ENCODE data around the gene MPZ. TPM values are rescaled to one million over a fixed set of nuclear protein-coding genes. Genes with fewer than 3 reads are reported as not detected.

The MPZ gene
- total RNA-seq, 1 donor, result 2.6 TPM

DNA sequence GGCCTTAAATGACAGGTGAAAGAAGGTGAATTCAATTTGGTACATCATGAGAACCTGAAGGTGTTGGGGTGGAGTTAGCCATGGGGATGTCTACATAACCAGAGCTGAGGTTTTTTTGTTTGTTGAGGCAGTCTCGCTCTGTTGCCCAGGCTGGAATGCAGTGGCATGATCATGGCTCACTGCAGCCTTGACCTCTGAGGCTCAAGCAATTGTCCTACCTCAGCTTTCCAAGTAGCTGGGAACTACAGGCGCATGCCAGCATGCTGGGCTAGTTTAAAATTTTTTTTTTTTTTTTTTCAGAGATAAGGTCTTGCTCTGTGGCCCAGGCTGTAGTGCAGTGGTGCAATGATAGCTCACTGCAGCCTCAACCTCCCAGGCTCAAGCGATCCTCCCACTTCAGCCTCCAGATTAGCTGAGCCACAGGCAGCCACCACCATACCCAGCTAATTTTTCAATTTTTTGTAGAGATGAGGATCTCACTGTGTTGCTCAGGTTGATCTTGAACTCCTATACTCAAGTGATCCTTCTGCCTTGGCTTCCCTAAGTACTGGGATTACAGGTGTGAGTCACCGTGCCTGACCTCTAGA, 1.9 kb upstream of the MPZ start:
- no peak overlapping the region for H3K4me3 ChIP-seq (ENCODE audit: low read depth, low read length)
- TF ChIP-seq, protein P1, sequence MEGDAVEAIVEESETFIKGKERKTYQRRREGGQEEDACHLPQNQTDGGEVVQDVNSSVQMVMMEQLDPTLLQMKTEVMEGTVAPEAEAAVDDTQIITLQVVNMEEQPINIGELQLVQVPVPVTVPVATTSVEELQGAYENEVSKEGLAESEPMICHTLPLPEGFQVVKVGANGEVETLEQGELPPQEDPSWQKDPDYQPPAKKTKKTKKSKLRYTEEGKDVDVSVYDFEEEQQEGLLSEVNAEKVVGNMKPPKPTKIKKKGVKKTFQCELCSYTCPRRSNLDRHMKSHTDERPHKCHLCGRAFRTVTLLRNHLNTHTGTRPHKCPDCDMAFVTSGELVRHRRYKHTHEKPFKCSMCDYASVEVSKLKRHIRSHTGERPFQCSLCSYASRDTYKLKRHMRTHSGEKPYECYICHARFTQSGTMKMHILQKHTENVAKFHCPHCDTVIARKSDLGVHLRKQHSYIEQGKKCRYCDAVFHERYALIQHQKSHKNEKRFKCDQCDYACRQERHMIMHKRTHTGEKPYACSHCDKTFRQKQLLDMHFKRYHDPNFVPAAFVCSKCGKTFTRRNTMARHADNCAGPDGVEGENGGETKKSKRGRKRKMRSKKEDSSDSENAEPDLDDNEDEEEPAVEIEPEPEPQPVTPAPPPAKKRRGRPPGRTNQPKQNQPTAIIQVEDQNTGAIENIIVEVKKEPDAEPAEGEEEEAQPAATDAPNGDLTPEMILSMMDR (IDR thresholded peaks at IDR 0.05; ENCODE audit: insufficient read depth, low read depth, low read length), result no peak
- no peak for DNase-seq (ENCODE audit: low read depth)

DNA sequence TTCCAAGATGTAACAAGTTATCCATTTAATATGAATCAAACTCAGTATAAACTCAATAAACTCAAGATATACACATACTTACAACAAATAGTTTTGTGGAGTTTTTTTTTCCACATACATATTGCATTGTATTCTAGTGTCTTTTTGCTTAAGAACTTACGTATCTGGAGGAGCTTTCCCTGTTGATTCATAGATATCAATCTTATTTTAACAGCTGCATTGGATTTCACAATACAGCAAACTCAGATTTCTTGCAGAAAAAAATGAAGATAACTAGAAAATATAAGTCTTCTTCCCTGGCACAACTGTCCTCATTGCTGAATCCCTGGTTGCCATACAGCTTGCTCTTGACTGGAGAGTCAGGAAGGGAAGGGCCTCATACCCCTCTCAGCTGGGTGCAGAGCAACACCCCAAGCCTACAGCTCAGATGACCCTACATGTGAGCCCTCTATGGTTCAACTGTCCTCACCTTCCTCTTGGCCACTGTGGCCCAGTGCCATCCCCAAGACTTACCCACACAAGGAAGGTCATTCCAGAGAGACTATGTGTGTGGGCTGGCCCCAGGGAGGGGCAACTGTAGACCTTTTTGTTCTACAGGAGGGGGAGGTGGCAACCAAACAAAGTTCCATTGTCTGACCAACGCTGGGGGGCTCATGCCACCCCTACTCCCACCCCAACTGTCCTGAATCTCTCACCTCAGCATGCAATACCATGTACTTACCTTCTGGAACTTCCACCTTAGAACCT, 1.7 kb downstream of the MPZ start:
- peak; percentile 13 for DNase-seq (ENCODE audit: low read depth)
- H3K4me3 ChIP-seq (ENCODE audit: low read depth, low read length), result no peak overlapping the region
- TF ChIP-seq, protein P1 (IDR thresholded peaks at IDR 0.05; ENCODE audit: insufficient read depth, low read depth, low read length), result no peak

DNA sequence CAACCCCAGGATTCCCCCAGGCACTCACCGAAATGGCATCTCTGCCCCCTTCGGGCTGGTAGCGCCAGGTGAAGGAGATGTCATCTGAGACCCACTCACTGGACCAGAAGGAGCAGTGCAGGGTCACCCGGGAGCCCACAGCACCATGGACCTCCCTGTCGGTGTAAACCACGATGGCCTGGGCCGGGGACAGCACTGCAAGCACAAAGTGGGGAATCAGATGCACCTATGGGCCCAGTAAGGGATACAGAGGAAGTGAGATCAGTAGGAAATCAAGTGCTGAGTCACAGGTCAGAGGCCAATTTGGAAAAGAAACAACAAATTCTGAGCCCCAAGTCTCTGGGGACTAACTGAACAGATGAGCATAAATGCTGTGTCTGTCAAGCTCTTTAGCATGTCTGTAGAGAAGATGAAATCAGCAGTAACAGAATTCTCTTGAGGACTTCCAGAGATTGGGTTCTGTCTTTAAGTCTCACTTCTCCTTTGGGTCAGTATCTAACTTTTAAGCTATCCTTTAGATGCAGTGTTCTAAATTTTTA, 2.5 kb downstream of the MPZ start:
- no peak overlapping the region for H3K4me3 ChIP-seq (ENCODE audit: low read depth, low read length)
- peak; percentile 75 for DNase-seq (ENCODE audit: low read depth)
- TF ChIP-seq, protein P1 (IDR thresholded peaks at IDR 0.05; ENCODE audit: insufficient read depth, low read depth, low read length), result no peak

DNA sequence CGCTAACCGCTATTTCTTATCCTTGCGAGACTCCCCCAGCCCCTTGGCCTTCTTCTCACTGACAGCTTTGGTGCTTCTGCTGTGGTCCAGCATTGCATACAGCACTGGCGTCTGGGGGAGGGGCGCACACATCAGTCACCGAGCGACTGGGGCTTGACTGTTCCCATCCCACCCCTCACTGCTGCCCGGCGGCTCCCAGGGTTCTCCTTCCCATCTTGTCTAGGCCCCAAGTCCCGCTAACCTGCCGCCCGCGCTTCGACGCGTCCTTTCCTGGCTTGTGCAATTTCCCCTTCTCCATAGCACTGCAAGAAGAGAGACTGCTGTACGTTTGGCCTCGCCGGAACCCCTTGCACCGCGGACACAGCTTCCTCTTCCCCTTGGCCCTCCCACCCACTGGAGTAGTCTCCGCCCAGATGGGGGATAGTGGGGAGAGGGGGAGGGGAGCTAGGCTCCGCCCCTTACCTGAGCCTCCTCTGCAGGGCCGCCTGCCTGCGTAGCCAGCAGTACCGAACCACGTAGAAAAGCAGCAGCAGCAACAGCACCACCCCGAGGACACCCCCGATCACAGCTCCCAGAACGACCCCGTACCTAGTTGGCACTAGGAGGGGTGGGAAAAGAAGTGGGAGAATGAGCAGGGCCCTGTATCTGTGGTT, 3.8 kb downstream of the MPZ start:
- DNase-seq (ENCODE audit: low read depth), result peak; percentile 54
- H3K4me3 ChIP-seq (ENCODE audit: low read depth, low read length), result peak overlapping the region; percentile 63
- TF ChIP-seq, protein P1 (IDR thresholded peaks at IDR 0.05; ENCODE audit: insufficient read depth, low read depth, low read length), result peak; percentile 16

DNA sequence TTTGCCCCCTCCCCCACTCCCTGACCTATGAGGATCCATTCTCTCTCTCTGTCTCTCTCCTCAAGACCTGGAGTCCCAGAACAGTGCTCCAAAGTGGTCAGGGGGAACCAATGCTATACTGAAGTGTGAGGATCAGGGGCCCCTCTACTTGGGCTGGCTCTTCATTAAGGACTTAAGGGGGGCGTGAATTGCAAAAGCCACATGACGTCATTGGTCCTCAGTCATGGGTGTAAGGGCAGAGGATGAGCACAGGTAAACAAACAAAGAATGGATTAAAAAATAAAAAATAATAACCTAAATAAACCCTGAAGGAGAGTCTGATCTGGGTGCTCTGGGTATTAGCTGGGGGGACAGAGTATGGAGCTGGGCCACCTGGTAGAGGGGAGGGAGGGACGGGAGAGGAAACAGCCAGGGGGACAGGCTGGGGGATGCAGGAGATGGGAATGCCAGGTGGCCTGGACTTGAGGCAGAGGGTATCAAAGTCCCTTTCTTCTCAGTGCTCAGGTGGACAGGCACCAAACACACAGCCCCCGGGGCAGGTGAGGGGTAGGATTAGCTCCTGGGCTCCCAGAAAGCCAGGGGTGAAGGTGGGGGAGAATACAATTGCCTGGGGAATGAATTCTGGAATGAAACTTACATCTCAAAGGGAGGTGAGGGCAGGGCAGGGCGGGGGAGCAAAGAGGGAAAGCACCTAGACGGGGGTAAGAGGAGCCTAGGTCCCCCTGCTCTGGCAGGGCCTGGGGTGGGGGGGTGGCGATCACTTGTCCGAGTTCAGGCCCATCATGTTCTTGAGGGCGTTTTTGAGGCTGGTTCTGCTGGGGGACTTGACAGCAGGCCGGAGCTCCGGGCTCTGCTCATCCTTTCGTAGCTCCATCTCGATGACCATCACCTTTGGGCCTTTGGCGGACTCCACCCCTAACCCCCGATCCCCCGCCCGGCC, 4.6 kb downstream of the MPZ start:
- peak overlapping the region; percentile 63 for H3K4me3 ChIP-seq (ENCODE audit: low read depth, low read length)
- TF ChIP-seq, protein P1 (IDR thresholded peaks at IDR 0.05; ENCODE audit: insufficient read depth, low read depth, low read length), result no peak
- no peak for DNase-seq (ENCODE audit: low read depth)

DNA sequence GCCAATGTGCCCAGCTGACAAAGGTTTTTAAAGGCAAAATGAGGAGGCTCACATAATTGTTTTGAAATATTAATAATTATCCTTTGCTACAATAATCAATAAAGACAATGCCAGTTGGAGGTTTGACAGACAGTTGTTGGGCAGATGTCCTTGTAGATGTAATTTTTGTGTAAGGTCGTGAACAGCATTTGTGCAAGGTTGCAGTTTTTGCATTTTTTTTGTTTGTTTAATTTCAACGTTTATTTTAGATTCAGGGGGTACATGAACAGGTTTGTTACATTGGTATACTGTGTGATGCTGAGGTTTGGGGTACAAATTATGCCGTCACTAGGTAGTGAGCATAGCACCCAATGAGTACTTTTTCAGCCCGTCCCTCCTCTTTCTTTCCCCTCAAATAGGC, 9.3 kb downstream of the MPZ start:
- DNase-seq (ENCODE audit: low read depth), result no peak
- no peak overlapping the region for H3K4me3 ChIP-seq (ENCODE audit: low read depth, low read length)
- TF ChIP-seq, protein P1 (IDR thresholded peaks at IDR 0.05; ENCODE audit: insufficient read depth, low read depth, low read length), result no peak
